ENCODE data around the gene C16orf96. TPM values are rescaled to one million over a fixed set of nuclear protein-coding genes. Genes with fewer than 3 reads are reported as not detected.

The C16orf96 gene
- total and polyA plus RNA-seq, 2 of the 8 experiments (the other 6 are each of a cell fraction or from before 2014, with no cell fraction given), result 1.0 to 1.3 TPM

GRCh38 chr16:4564661-4565267 is 8.6 kb downstream of the C16orf96 start:
- FAIRE-seq (no peak), DNase-seq (ENCODE audit: low read depth in 1 of 2, low spot score in 2 of 2) (no peak)
- Histone ChIP-seq H3K9me3 (ENCODE audit: insufficient read depth in 2 of 2, low read depth in 1 of 2, low read length in 1 of 2) (no peaks in the 10 kb centered on the region), H2BK120ac (replicated peaks; ENCODE audit: low read depth, low read length) (no peak overlapping the region), H3K23ac (ENCODE audit: insufficient read length) (no peak overlapping the region), H3K36me3 (ENCODE audit: control insufficient read depth in 2 of 4, insufficient read depth in 4 of 4, low read length in 3 of 4) (no peaks in the 10 kb centered on the region), H3K4ac (replicated peaks; ENCODE audit: insufficient read length, low read depth, low read length) (no peak overlapping the region), H3K27me3 (replicated peaks in 1 of 4; ENCODE audit: control insufficient read depth in 3 of 4, extremely low read depth in 1 of 4, insufficient read depth in 3 of 4, low read length in 3 of 4) (no peaks in the 10 kb centered on the region; a peak in 1 of 7 replicates), H3K18ac (ENCODE audit: extremely low read depth, low read length) (no peak overlapping the region), H4K5ac (ENCODE audit: insufficient read length, low read depth, low read length) (no peak overlapping the region), H3K9ac (replicated peaks in 1 of 4; ENCODE audit: extremely low read depth in 1 of 4, low read depth in 3 of 4, low read length in 3 of 4) (no peak overlapping the region), H2BK15ac (ENCODE audit: low read length) (peak overlapping the region; percentile 81; the same call in 1 of the 2 replicates), H3K23me2 (ENCODE audit: low read depth, low read length) (no peaks in the 10 kb centered on the region), H2AFZ (ENCODE audit: low read length) (no peak overlapping the region), H2BK5ac (ENCODE audit: low read depth, low read length) (no peak overlapping the region), H3K4me2 (ENCODE audit: insufficient read depth in 1 of 2, low read depth in 2 of 2, low read length in 2 of 2) (no peak overlapping the region), H4K8ac (ENCODE audit: extremely low read depth, insufficient read depth, low read length) (no peak overlapping the region), H3K79me1 (ENCODE audit: low read depth, low read length) (no peaks in the 10 kb centered on the region), H4K20me1 (replicated peaks in 1 of 2; ENCODE audit: control insufficient read depth in 1 of 2, insufficient read depth in 2 of 2, low read length in 2 of 2) (no peaks in the 10 kb centered on the region), H3K4me1 (replicated peaks in 1 of 4; ENCODE audit: control insufficient read depth in 3 of 4, insufficient read depth in 4 of 4, low read length in 3 of 4) (peaks cover 2 to 4% (median 3%) of the 10 kb centered on the region in 4 experiments; a peak in 4 of 7 replicates), H3K79me2 (ENCODE audit: control insufficient read depth in 1 of 2, insufficient read depth in 2 of 2, low read length in 2 of 2) (no peaks in the 10 kb centered on the region), H2BK20ac (ENCODE audit: low read length) (no peak overlapping the region), H2AK5ac (ENCODE audit: low read depth, low read length) (peak overlapping the region; percentile 75; the same call in 1 of the 2 replicates), H3K4me3 (ENCODE audit: extremely low read depth in 1 of 4, insufficient read depth in 2 of 4, low read depth in 3 of 4, low read length in 4 of 4) (no peak overlapping the region), H2BK12ac (ENCODE audit: low read depth, low read length) (peak overlapping the region; percentile 2; the same call in 1 of the 2 replicates), H3K56ac (replicated peaks; ENCODE audit: insufficient read length, low read depth, low read length) (no peak overlapping the region), H4K91ac (replicated peaks; ENCODE audit: insufficient read length, low read length) (no peak overlapping the region), H3K27ac (ENCODE audit: low read depth, low read length) (no peak overlapping the region), H3K14ac (ENCODE audit: insufficient read length) (no peak overlapping the region)
- ChIA-PET CTCF (ENCODE audit: partially characterized antibody) (interaction anchor here (0.5 to 40.7 kb wide), 6 partner anchors 11 to 1030 kb away, joined by 4 to 968 read pairs (median 6); no protein-coding TSS in a partner anchor), POLR2A (ENCODE audit: partially characterized antibody) (interaction anchor here (0.6 to 1.8 kb wide), 4 partner anchors 9 to 1837 kb away, joined by 4 to 5 read pairs (median 5); partner anchors contain the start of gene C16orf96)
- 91% methylated on average over 18 of the region's 18 CpGs; no CpG with 5 or more reads in 1 of the 2 experiments for WGBS, 2 experiments (ENCODE audit: extremely low coverage in 1 of 2, insufficient coverage in 1 of 2, insufficient read length in 1 of 2, insufficient replicate concordance in 2 of 2, low coverage in 1 of 2, low lambda C conversion rate in 2 of 2, missing lambda C conversion rate in 1 of 2)
- TF ChIP-seq GABPA (IDR thresholded peaks at IDR 0.05; ENCODE audit: borderline replicate concordance, insufficient read depth, low read length), result no peak
- no peak for TF ChIP-seq FOSL1 (IDR thresholded peaks at IDR 0.05; ENCODE audit: insufficient read depth, low read depth, low read length)
- TF ChIP-seq RFX5 (IDR thresholded peaks at IDR 0.05; ENCODE audit: borderline replicate concordance, low read depth, low read length), result no peak
- TF ChIP-seq ASH2L (IDR thresholded peaks at IDR 0.05; ENCODE audit: low read length), result no peak
- TF ChIP-seq EP300 (IDR thresholded peaks at IDR 0.05; ENCODE audit: borderline replicate concordance in 1 of 2, low read depth in 2 of 2, low read length in 2 of 2), result no peak
- TF ChIP-seq POLR2AphosphoS5 (IDR thresholded peaks at IDR 0.05; ENCODE audit: low read depth, low read length), result no peak
- no peak for TF ChIP-seq CHD1 (IDR thresholded peaks at IDR 0.05; ENCODE audit: low read depth, low read length)
- TF ChIP-seq SIX5 (IDR thresholded peaks at IDR 0.05; ENCODE audit: low read depth, low read length), result no peak
- no peak for TF ChIP-seq PHF8 (conservative IDR thresholded peaks at IDR 0.05; ENCODE audit: low read depth, low read length)
- no peak for TF ChIP-seq EGR1 (IDR thresholded peaks at IDR 0.05; ENCODE audit: borderline replicate concordance, low read depth, low read length)
- no peak for TF ChIP-seq BCL11A (IDR thresholded peaks at IDR 0.05; ENCODE audit: low read depth in 2 of 2, low read length in 2 of 2)
- no peak for TF ChIP-seq NRF1 (IDR thresholded peaks at IDR 0.05; ENCODE audit: low read depth, low read length)
- no peak for TF ChIP-seq HDAC2 (IDR thresholded peaks at IDR 0.05; ENCODE audit: borderline replicate concordance in 1 of 2, low read depth in 2 of 2, low read length in 2 of 2)

Measured in H1 (cell line).